Fibroblast of mammary gland (primary cell): ENCODE results near the gene GRB10.

Experiments
- DNase-seq: peaks from one replicate; pipeline ENCODE4 v3.0.0-alpha.2; 2010; ENCODE audit warnings: low read depth
- H3K4me3 ChIP-seq: 2 replicates; pipeline ENCODE4 v1.5.1; 2011; ENCODE audit warnings: low read depth, mild to moderate bottlenecking, low read length, moderate library complexity; ENCODE audit not compliant: control insufficient read depth
- TF ChIP-seq, protein P1 (sequence below): conservative IDR thresholded peaks from 2 replicates; pipeline ENCODE4 v1.5.1; 2011; ENCODE audit warnings: low read depth, low read length, inconsistent platforms; ENCODE audit not compliant: control insufficient read depth, insufficient read depth

GRB10 gene

GRCh38 chr7:50814166-50814565 is 31.5 kb upstream of the GRB10 start:
- no peak for DNase-seq
- TF ChIP-seq, protein P1, sequence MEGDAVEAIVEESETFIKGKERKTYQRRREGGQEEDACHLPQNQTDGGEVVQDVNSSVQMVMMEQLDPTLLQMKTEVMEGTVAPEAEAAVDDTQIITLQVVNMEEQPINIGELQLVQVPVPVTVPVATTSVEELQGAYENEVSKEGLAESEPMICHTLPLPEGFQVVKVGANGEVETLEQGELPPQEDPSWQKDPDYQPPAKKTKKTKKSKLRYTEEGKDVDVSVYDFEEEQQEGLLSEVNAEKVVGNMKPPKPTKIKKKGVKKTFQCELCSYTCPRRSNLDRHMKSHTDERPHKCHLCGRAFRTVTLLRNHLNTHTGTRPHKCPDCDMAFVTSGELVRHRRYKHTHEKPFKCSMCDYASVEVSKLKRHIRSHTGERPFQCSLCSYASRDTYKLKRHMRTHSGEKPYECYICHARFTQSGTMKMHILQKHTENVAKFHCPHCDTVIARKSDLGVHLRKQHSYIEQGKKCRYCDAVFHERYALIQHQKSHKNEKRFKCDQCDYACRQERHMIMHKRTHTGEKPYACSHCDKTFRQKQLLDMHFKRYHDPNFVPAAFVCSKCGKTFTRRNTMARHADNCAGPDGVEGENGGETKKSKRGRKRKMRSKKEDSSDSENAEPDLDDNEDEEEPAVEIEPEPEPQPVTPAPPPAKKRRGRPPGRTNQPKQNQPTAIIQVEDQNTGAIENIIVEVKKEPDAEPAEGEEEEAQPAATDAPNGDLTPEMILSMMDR = no peak
- no peak overlapping the region for H3K4me3 ChIP-seq

DNA sequence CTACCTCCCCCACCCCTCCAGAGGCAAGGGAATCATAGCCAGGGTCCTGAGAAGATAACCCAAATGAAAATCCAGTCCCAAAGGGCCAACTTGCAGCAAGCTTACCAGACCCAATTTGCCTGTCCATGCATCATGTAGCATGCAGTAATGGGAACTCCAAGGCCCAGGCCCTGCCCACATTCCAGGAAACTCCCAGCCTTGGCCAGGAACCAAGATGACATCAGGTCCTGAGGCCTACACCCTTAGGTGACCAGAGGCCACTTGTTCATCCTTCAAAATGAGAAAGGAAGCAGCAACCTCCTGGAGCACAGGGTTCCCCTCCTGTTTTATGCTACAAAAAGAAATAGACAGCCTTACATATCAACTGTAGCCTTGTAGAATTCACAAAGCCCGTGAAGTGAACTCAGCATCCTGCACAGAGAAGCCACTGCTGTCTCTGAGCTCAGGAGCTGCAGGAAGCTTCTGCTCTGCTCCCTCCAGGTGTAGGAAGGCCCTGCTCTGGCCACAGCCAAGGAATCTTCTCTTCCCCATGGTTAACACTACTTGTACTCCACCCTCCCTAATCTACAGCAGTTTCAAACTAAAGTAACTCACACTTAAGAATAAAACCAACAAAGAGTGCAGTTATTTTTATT is 30.3 kb upstream of the GRB10 start:
- DNase-seq = peak; percentile 80
- H3K4me3 ChIP-seq = no peak overlapping the region
- TF ChIP-seq, protein P1 = no peak

GRCh38 chr7:50812094-50812493 is 29.4 kb upstream of the GRB10 start:
- H3K4me3 ChIP-seq = no peak overlapping the region
- TF ChIP-seq, protein P1 = no peak
- DNase-seq = no peak

- TF ChIP-seq, protein P1 = no peak
Observed at GRCh38 chr7:50808282-50808888, 25.7 kb upstream of the GRB10 start.

DNA sequence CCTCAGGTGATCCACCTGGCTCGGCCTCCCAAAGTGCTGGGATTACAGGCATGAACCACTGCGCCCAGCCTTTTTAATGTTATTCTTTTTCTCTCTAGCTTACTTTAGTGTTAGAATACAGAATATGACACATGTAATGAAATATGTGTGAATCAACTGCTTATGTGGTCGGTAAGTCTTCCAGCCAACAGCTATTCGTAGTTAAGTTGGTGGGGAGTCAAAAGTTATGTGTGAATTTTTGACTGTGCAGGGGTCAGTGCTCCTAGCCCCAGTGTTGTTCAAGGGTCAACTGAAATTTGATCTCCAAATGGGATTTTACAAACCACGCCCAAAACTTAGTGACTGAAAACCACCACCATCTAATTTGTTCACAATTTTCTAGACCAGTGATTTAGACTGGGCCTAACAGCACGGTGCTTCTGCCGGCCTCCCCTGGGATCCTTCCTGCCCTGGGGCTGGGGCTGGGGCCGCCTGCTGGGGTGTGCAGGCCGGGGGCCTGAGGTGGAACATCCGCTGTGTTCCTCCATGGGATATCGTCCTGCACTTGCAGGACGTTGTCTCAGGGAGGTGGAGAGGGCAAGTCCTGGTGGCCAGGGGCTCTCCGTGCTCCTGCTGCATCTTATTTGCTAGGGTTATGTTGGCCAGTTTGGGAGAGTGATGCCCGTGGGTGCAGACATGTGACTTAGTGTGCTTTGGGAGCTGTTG is 24.5 kb upstream of the GRB10 start:
- DNase-seq = no peak
- TF ChIP-seq, protein P1 = no peak

More at GRCh38 chr7:50808282-50808888, 25.7 kb upstream of the GRB10 start:
- H3K4me3 ChIP-seq = no peak overlapping the region
- DNase-seq = no peak

DNA sequence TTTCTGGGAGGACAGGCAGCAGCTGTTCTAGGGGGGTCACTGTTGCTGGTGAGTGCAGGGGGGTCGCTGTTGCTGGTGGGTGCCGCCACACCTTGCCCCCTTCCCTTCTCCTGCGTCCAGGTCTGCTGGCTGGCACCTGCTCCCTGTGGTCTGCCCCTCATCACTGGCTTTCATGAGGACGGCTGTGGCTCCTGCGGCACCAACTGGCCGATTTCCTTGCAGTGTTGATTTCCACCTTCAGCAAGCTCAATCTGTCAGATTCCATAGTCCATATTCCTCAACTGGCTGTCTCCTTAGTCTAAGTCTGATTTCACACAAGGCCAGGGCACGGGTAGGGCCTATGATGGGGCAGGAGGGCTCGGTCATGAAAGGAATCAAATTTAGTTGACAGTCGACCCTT is 23.4 kb upstream of the GRB10 start:
- TF ChIP-seq, protein P1 = no peak
- DNase-seq = no peak
- H3K4me3 ChIP-seq = no peak overlapping the region

More for the DNA sequence above, 24.5 kb upstream of the GRB10 start:
- no peak overlapping the region for H3K4me3 ChIP-seq
